PC-9 (cell line): ENCODE data around the gene FOXP1.

ENCODE experiments used
- CTCF ChIP-seq: fragments of 200-600 bp; sonication (generic); conservative IDR thresholded peaks from 2 replicates; pipeline ENCODE4 v1.6.1; 2017; ENCODE audit warnings: mixed run types, antibody characterized with exemption, mild to moderate bottlenecking, moderate library complexity
- EZH2 ChIP-seq: fragments of 200-600 bp; sonication (generic); IDR thresholded peaks from 2 replicates; pipeline ENCODE4 v1.8.0; 2017; ENCODE audit warnings: antibody characterized with exemption, low read depth

GRCh38 chr3:71464613-71465012, 118.9 kb downstream of the FOXP1 start:
- TF ChIP-seq CTCF, result no peak
- no peak for TF ChIP-seq EZH2
